ENCODE data around the gene PACS2. TPM values are rescaled to one million over a fixed set of nuclear protein-coding genes. Genes with fewer than 3 reads are reported as not detected.

Gene PACS2
- polyA plus RNA-seq, 3 donors, result 3.1 to 87.0 (median 3.7) TPM

GRCh38 chr14:105377555-105378182, 63.1 kb downstream of the PACS2 start:
- intact Hi-C loops (cut with micrococcal nuclease), result no loop called here

GRCh38 chr14:105378199-105378598, 63.7 kb downstream of the PACS2 start:
- Histone ChIP-seq H3K27me3 (ENCODE audit: control insufficient read depth in 2 of 2, insufficient read depth in 2 of 2, low read length in 2 of 2) (no peaks in the 10 kb centered on the region), H3K4me3 (replicated peaks in 1 of 3; ENCODE audit: low read depth in 2 of 3, low read length in 3 of 3) (no peak overlapping the region), H3K79me2 (ENCODE audit: insufficient read depth, low read length) (no peaks in the 10 kb centered on the region), H3K36me3 (replicated peaks in 1 of 2; ENCODE audit: control insufficient read depth in 1 of 2, insufficient read depth in 2 of 2, low read length in 2 of 2) (peaks cover 9 to 10% of the 10 kb centered on the region in 2 donors), H3K4me2 (replicated peaks; ENCODE audit: extremely low read depth, low read length, poor library complexity, severe bottlenecking) (no peak overlapping the region), H4K20me1 (ENCODE audit: insufficient read depth, low read length) (no peaks in the 10 kb centered on the region), H2AFZ (ENCODE audit: insufficient read depth, low read depth, low read length, poor library complexity, severe bottlenecking) (no peak overlapping the region), H3K9me3 (replicated peaks in 1 of 2; ENCODE audit: control insufficient read depth in 1 of 2, insufficient read depth in 1 of 2, low read length in 2 of 2) (peaks cover 0 to 7% of the 10 kb centered on the region in 2 donors), H3K4me1 (ENCODE audit: control insufficient read depth in 1 of 2, insufficient read depth in 2 of 2, low read length in 2 of 2) (peaks cover 13 to 21% of the 10 kb centered on the region in 2 donors), H3K9ac (ENCODE audit: insufficient read depth, low read length, poor library complexity, severe bottlenecking) (no peak overlapping the region), H3K27ac (ENCODE audit: low read depth in 1 of 2, low read length in 2 of 2) (no peak overlapping the region)
- no peak overlapping the region for H3K4me3 Mint-ChIP-seq
- TF ChIP-seq CTCF (IDR thresholded peaks at IDR 0.05), result no peak
- peaks cover 17 to 39% of the 10 kb centered on the region in 2 donors for H3K36me3 Mint-ChIP-seq
- DNase-seq, result no peak
- peak overlapping the region in 2 of 7 donors; percentile 8 to 21 for H3K27ac Mint-ChIP-seq
- peaks cover 0 to 2% (median 0%) of the 10 kb centered on the region in 3 donors for H3K27me3 Mint-ChIP-seq (ENCODE audit: low read depth in 3 of 3)
- WGBS (ENCODE audit: insufficient coverage), result 97% methylated on average over 6 of the region's 11 CpGs
- intact Hi-C loops (cut with micrococcal nuclease), result no loop called here
- peaks cover 11% of the 10 kb centered on the region for H3K4me1 Mint-ChIP-seq
- peaks cover 0 to 9% (median 4%) of the 10 kb centered on the region in 7 donors for H3K9me3 Mint-ChIP-seq

More at GRCh38 chr14:105377555-105378182, 63.1 kb downstream of the PACS2 start:
- H3K36me3 Mint-ChIP-seq, result peaks cover 13 to 34% of the 10 kb centered on the region in 2 donors
- peak overlapping the region in 2 of 7 donors; percentile 21 to 69 for H3K27ac Mint-ChIP-seq
- Histone ChIP-seq H3K27me3 (ENCODE audit: control insufficient read depth in 2 of 2, insufficient read depth in 2 of 2, low read length in 2 of 2) (no peaks in the 10 kb centered on the region), H3K4me1 (ENCODE audit: control insufficient read depth in 1 of 2, insufficient read depth in 2 of 2, low read length in 2 of 2) (peaks cover 13 to 21% of the 10 kb centered on the region in 2 donors), H3K4me2 (replicated peaks; ENCODE audit: extremely low read depth, low read length, poor library complexity, severe bottlenecking) (no peak overlapping the region), H3K4me3 (replicated peaks in 1 of 3; ENCODE audit: low read depth in 2 of 3, low read length in 3 of 3) (no peak overlapping the region), H3K9me3 (replicated peaks in 1 of 2; ENCODE audit: control insufficient read depth in 1 of 2, insufficient read depth in 1 of 2, low read length in 2 of 2) (peaks cover 0 to 7% of the 10 kb centered on the region in 2 donors), H2AFZ (ENCODE audit: insufficient read depth, low read depth, low read length, poor library complexity, severe bottlenecking) (no peak overlapping the region), H3K27ac (ENCODE audit: low read depth in 1 of 2, low read length in 2 of 2) (no peak overlapping the region), H4K20me1 (ENCODE audit: insufficient read depth, low read length) (no peaks in the 10 kb centered on the region), H3K9ac (ENCODE audit: insufficient read depth, low read length, poor library complexity, severe bottlenecking) (no peak overlapping the region), H3K79me2 (ENCODE audit: insufficient read depth, low read length) (no peaks in the 10 kb centered on the region), H3K36me3 (replicated peaks in 1 of 2; ENCODE audit: control insufficient read depth in 1 of 2, insufficient read depth in 2 of 2, low read length in 2 of 2) (peaks cover 5% of the 10 kb centered on the region in 2 donors)
- peaks cover 12% of the 10 kb centered on the region for H3K4me1 Mint-ChIP-seq
- H3K9me3 Mint-ChIP-seq, result peaks cover 0 to 9% (median 4%) of the 10 kb centered on the region in 7 donors
- no peak overlapping the region for H3K4me3 Mint-ChIP-seq
- DNase-seq, result no peak
- WGBS (ENCODE audit: insufficient coverage), result 96% methylated on average over 23 of the region's 23 CpGs
- H3K27me3 Mint-ChIP-seq (ENCODE audit: low read depth in 3 of 3), result peaks cover 0 to 2% (median 0%) of the 10 kb centered on the region in 3 donors
- TF ChIP-seq CTCF (IDR thresholded peaks at IDR 0.05), result no peak
